ENCODE results near the gene C17orf58. TPM values are rescaled to one million over a fixed set of nuclear protein-coding genes. Genes with fewer than 3 reads are reported as not detected.

Gene C17orf58
- total and polyA plus RNA-seq, 2 of the 8 experiments (the other 6 are each of a cell fraction or from before 2014, with no cell fraction given), result 22.6 to 24.1 TPM

DNA sequence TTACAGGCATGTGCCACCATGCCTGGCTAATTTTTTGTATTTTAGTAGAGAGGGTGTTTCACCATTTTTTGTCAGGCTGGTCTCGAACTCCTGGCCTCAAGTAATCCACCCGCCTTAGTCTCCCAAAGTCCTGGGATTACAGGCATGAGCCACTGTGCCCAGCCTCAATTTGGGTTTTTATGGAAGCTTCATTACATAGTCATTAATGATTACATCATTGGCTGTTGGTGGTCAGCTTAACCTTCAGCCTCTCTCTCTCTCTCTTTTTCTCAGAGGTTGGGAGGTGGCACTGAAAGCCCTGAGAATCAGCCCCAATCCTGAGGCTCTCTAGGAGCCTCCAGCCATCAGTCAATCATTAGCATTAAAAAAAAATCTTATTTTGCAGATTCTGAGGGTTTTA, 45.3 kb downstream of the C17orf58 start:
- H3K56ac ChIP-seq (replicated peaks; ENCODE audit: insufficient read length, low read depth, low read length), result no peak overlapping the region
- H3K79me2 ChIP-seq (ENCODE audit: control insufficient read depth in 1 of 2, insufficient read depth in 2 of 2, low read length in 2 of 2), result no peaks in the 10 kb centered on the region
- H3K9me3 ChIP-seq (ENCODE audit: insufficient read depth in 2 of 2, low read depth in 1 of 2, low read length in 1 of 2), result no peaks in the 10 kb centered on the region
- TF ChIP-seq RFX5 (IDR thresholded peaks at IDR 0.05; ENCODE audit: borderline replicate concordance, low read depth, low read length) (no peak), SIRT6 (IDR thresholded peaks at IDR 0.05; ENCODE audit: low read length) (no peak)
- no peak overlapping the region for H3K27ac ChIP-seq (ENCODE audit: low read depth, low read length)
- no peak overlapping the region for H2BK20ac ChIP-seq (ENCODE audit: low read length)
- 77% methylated on average over 2 of the region's 2 CpGs; no CpG with 5 or more reads in 1 of the 2 experiments for WGBS, 2 experiments (ENCODE audit: extremely low coverage in 1 of 2, insufficient coverage in 1 of 2, insufficient read length in 1 of 2, insufficient replicate concordance in 2 of 2, low coverage in 1 of 2, low lambda C conversion rate in 2 of 2, missing lambda C conversion rate in 1 of 2)
- H3K18ac ChIP-seq (ENCODE audit: extremely low read depth, low read length), result no peak overlapping the region
- ChIA-PET CTCF (ENCODE audit: partially characterized antibody) (interaction anchor here (1.1 kb wide), 1 partner anchor 9 kb away, joined by 6 read pairs; no protein-coding TSS in a partner anchor), POLR2A (ENCODE audit: partially characterized antibody) (interaction anchor here (1.0 kb wide), 1 partner anchor 9 kb away, joined by 3 read pairs; no protein-coding TSS in a partner anchor)
- no peak overlapping the region for H3K9ac ChIP-seq (replicated peaks in 1 of 4; ENCODE audit: extremely low read depth in 1 of 4, low read depth in 3 of 4, low read length in 3 of 4)
- H4K91ac ChIP-seq (replicated peaks; ENCODE audit: insufficient read length, low read length), result no peak overlapping the region
- no peak overlapping the region for H3K4ac ChIP-seq (replicated peaks; ENCODE audit: insufficient read length, low read depth, low read length)
- no peak for FAIRE-seq
- no peak overlapping the region for H3K14ac ChIP-seq (ENCODE audit: insufficient read length)
- H4K20me1 ChIP-seq (replicated peaks in 1 of 2; ENCODE audit: control insufficient read depth in 1 of 2, insufficient read depth in 2 of 2, low read length in 2 of 2), result peaks cover 0 to 3% of the 10 kb centered on the region in 2 experiments
- H3K27me3 ChIP-seq (replicated peaks in 1 of 4; ENCODE audit: control insufficient read depth in 3 of 4, extremely low read depth in 1 of 4, insufficient read depth in 3 of 4, low read length in 3 of 4), result no peaks in the 10 kb centered on the region
- no peak overlapping the region for H2BK15ac ChIP-seq (ENCODE audit: low read length)
- no peak overlapping the region for H3K4me3 ChIP-seq (ENCODE audit: extremely low read depth in 1 of 4, insufficient read depth in 2 of 4, low read depth in 3 of 4, low read length in 4 of 4)
- H3K23ac ChIP-seq (ENCODE audit: insufficient read length), result no peak overlapping the region
- no peak for DNase-seq (ENCODE audit: low read depth in 1 of 2, low spot score in 2 of 2)
- no peaks in the 10 kb centered on the region for H3K4me1 ChIP-seq (replicated peaks in 1 of 4; ENCODE audit: control insufficient read depth in 3 of 4, insufficient read depth in 4 of 4, low read length in 3 of 4)
- no peaks in the 10 kb centered on the region; the same call in 1 of the 2 replicates for H3K79me1 ChIP-seq (ENCODE audit: low read depth, low read length)
- no peak overlapping the region for H2BK5ac ChIP-seq (ENCODE audit: low read depth, low read length)
- no peak overlapping the region for H2BK120ac ChIP-seq (replicated peaks; ENCODE audit: low read depth, low read length)
- H4K5ac ChIP-seq (ENCODE audit: insufficient read length, low read depth, low read length), result no peak overlapping the region
- no peak overlapping the region for H2AFZ ChIP-seq (ENCODE audit: low read length)
- no peak overlapping the region for H2BK12ac ChIP-seq (ENCODE audit: low read depth, low read length)
- no peak overlapping the region for H2AK5ac ChIP-seq (ENCODE audit: low read depth, low read length)
- H3K36me3 ChIP-seq (ENCODE audit: control insufficient read depth in 2 of 4, insufficient read depth in 4 of 4, low read length in 3 of 4), result peaks cover 24 to 69% (median 52%) of the 10 kb centered on the region in 4 experiments
- no peak overlapping the region for H3K4me2 ChIP-seq (ENCODE audit: insufficient read depth in 1 of 2, low read depth in 2 of 2, low read length in 2 of 2)
- H3K23me2 ChIP-seq (ENCODE audit: low read depth, low read length), result no peaks in the 10 kb centered on the region
- H4K8ac ChIP-seq (ENCODE audit: extremely low read depth, insufficient read depth, low read length), result no peak overlapping the region

Measured in H1 (cell line).